HG03354 (cell line): ENCODE results near the gene RAB40AL.

Experiments
- ATAC-seq: cut with Tn5 transposase; IDR thresholded peaks from one replicate; pipeline ENCODE4 v1.9.1; 2021; ENCODE audit warnings: mild to moderate bottlenecking; ENCODE audit not compliant: unreplicated experiment, poor library complexity, severe bottlenecking

Gene RAB40AL

GRCh38 chrX:102978594-102978993 is 41.5 kb downstream of the RAB40AL start:
- no peak for ATAC-seq

GRCh38 chrX:102979536-102979935 is 42.5 kb downstream of the RAB40AL start:
- ATAC-seq = no peak

- no peak for ATAC-seq
Observed at GRCh38 chrX:102983205-102983604, 46.1 kb downstream of the RAB40AL start.

GRCh38 chrX:102985192-102985591 is 48.1 kb downstream of the RAB40AL start:
- ATAC-seq = no peak
